ENCODE data around the gene THAP4. TPM values are rescaled to one million over a fixed set of nuclear protein-coding genes. Genes with fewer than 3 reads are reported as not detected.

Gene THAP4
- total RNA-seq, 1 donor from 2014 or later, result 46.0 TPM

DNA sequence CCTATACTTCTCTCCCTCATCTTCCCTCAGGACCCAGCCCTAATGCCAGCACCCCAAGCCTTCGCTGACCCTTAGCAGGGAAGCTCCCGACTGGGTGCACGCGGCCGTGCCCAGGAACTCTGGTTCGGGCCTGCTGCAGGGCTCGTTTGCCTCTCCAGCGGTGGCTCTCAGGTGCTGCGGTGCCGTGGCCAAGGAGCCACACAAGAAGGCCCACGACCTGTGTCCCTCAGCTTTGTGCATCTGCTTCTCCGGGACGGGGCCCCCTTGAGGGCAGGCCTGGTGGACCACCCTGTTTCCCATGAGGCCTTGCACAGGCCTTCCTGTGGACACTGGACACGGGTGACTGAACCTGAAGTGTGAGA lies 60.7 kb downstream of the THAP4 start:
- Histone ChIP-seq H4K20me1 (ENCODE audit: insufficient read depth, low read length) (peaks cover 37% of the 10 kb centered on the region), H2AFZ (ENCODE audit: low read depth, low read length) (no peak overlapping the region), H3K27ac (ENCODE audit: low read depth, low read length) (no peak overlapping the region), H3K9ac (ENCODE audit: low read length) (no peak overlapping the region), H3K4me2 (ENCODE audit: low read length) (no peak overlapping the region), H3K36me3 (ENCODE audit: insufficient read depth, low read length) (peaks cover 5% of the 10 kb centered on the region), H3K9me3 (ENCODE audit: insufficient read depth, low read depth, low read length) (no peaks in the 10 kb centered on the region), H3K4me1 (ENCODE audit: insufficient read depth, low read length) (no peaks in the 10 kb centered on the region), H3K79me2 (ENCODE audit: insufficient read depth, low read length) (no peaks in the 10 kb centered on the region), H3K27me3 (ENCODE audit: insufficient read depth, low read length) (no peaks in the 10 kb centered on the region), H3K4me3 (ENCODE audit: insufficient read depth, low read depth, low read length) (no peak overlapping the region)
- Mint-ChIP-seq H3K27me3 (ENCODE audit: low read depth, unreplicated experiment) (no peaks in the 10 kb centered on the region), H3K9me3 (ENCODE audit: unreplicated experiment) (peaks cover 7% of the 10 kb centered on the region), H3K36me3 (ENCODE audit: low read depth, unreplicated experiment) (peaks cover 28% of the 10 kb centered on the region), H3K27ac (ENCODE audit: unreplicated experiment) (no peak overlapping the region), H3K4me3 (ENCODE audit: unreplicated experiment) (no peak overlapping the region), H3K4me1 (ENCODE audit: low read depth, unreplicated experiment) (peaks cover 14% of the 10 kb centered on the region)
- DNase-seq (ENCODE audit: low read depth) (no peak), FAIRE-seq (no peak)
- TF ChIP-seq, protein P1, sequence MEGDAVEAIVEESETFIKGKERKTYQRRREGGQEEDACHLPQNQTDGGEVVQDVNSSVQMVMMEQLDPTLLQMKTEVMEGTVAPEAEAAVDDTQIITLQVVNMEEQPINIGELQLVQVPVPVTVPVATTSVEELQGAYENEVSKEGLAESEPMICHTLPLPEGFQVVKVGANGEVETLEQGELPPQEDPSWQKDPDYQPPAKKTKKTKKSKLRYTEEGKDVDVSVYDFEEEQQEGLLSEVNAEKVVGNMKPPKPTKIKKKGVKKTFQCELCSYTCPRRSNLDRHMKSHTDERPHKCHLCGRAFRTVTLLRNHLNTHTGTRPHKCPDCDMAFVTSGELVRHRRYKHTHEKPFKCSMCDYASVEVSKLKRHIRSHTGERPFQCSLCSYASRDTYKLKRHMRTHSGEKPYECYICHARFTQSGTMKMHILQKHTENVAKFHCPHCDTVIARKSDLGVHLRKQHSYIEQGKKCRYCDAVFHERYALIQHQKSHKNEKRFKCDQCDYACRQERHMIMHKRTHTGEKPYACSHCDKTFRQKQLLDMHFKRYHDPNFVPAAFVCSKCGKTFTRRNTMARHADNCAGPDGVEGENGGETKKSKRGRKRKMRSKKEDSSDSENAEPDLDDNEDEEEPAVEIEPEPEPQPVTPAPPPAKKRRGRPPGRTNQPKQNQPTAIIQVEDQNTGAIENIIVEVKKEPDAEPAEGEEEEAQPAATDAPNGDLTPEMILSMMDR (IDR thresholded peaks at IDR 0.05; ENCODE audit: insufficient read depth, low read depth, low read length), result no peak
- no peak for TF ChIP-seq EZH2 (IDR thresholded peaks at IDR 0.05; ENCODE audit: insufficient read depth, low read length)

DNA sequence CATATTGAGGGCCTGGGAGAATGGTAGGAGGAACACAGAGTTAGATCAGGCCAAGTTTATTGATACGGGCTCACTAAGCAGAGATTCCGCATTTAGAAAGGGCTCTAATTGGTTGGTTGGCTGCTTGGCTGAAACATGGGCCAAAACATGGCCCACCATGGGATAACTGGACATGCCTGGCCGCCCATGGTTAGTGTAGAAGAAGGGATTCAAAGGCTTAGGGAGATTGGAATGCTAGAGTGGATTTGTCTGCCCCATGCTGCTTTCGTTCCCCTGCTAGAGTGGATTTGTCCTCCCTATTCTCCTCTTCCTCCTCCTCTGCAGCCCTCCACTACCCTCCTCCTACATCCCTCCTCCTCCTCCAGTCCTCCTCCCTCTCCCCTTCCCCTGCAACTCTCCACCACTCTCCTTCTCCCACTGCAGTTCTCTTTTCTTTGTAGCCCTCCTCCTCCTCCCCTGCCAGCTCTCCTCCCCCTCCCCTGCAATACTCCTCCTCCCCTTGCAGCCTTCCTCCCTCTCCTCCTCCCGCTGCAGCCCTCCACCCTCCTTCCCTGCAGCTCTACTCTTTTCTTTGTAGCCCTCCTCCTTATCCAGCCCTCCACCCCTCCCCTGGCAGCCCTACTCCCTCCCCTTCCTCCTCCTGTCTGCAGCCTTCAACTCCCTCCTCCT lies 61.2 kb downstream of the THAP4 start:
- Mint-ChIP-seq H3K4me3 (ENCODE audit: unreplicated experiment) (no peak overlapping the region), H3K4me1 (ENCODE audit: low read depth, unreplicated experiment) (peaks cover 15% of the 10 kb centered on the region), H3K9me3 (ENCODE audit: unreplicated experiment) (peaks cover 7% of the 10 kb centered on the region), H3K27ac (ENCODE audit: unreplicated experiment) (peak overlapping the region; percentile 69), H3K36me3 (ENCODE audit: low read depth, unreplicated experiment) (peaks cover 28% of the 10 kb centered on the region), H3K27me3 (ENCODE audit: low read depth, unreplicated experiment) (no peaks in the 10 kb centered on the region)
- Histone ChIP-seq H3K4me1 (ENCODE audit: insufficient read depth, low read length) (no peaks in the 10 kb centered on the region), H3K9ac (ENCODE audit: low read length) (no peak overlapping the region), H2AFZ (ENCODE audit: low read depth, low read length) (no peak overlapping the region), H3K36me3 (ENCODE audit: insufficient read depth, low read length) (peaks cover 5% of the 10 kb centered on the region), H3K4me3 (ENCODE audit: insufficient read depth, low read depth, low read length) (no peak overlapping the region), H4K20me1 (ENCODE audit: insufficient read depth, low read length) (peaks cover 39% of the 10 kb centered on the region), H3K27me3 (ENCODE audit: insufficient read depth, low read length) (no peaks in the 10 kb centered on the region), H3K9me3 (ENCODE audit: insufficient read depth, low read depth, low read length) (no peaks in the 10 kb centered on the region), H3K4me2 (ENCODE audit: low read length) (no peak overlapping the region), H3K79me2 (ENCODE audit: insufficient read depth, low read length) (no peaks in the 10 kb centered on the region), H3K27ac (ENCODE audit: low read depth, low read length) (no peak overlapping the region)
- no peak for TF ChIP-seq EZH2 (IDR thresholded peaks at IDR 0.05; ENCODE audit: insufficient read depth, low read length)
- TF ChIP-seq, protein P1 (IDR thresholded peaks at IDR 0.05; ENCODE audit: insufficient read depth, low read depth, low read length), result no peak
- no peak for FAIRE-seq
- no peak for DNase-seq (ENCODE audit: low read depth)

DNA sequence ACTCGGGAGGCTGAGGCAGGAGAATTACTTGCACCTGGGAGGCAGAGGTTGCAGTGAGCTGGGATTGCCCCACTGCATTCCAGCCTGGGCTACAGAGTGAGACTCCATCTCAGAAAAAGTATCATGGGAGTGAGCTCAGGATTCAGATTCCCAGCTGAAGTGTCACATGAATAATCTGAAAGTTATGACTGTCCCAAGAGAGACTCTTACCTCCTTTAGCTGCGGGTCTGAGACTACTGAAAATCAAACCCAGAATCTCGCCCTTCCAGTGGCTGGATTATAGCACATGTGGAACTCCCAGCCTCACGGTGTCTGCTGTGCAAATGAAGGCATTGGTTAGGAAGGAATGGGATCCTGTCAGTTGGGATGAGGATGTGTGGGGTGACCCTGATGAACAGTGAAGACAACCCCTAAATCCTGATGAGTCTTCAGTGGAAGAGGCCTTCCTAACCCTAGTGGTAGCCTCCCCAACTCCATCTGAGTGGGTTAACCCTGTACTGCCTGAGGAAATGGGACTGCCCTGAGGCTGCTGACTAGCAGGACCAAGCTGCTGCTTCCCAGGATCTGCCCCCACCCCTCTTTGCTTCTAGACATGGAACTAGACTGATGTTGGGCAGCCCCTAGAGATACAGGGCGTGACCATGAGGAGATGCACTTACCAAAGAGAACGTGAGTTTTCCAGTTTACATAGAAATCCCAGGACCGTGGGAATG lies 61.9 kb downstream of the THAP4 start:
- no peak for DNase-seq (ENCODE audit: low read depth)
- H3K4me2 ChIP-seq (ENCODE audit: low read length), result no peak overlapping the region
- no peak for FAIRE-seq
- peaks cover 25% of the 10 kb centered on the region for H3K36me3 Mint-ChIP-seq (ENCODE audit: low read depth, unreplicated experiment)
- H3K27me3 Mint-ChIP-seq (ENCODE audit: low read depth, unreplicated experiment), result no peaks in the 10 kb centered on the region
- H3K9me3 Mint-ChIP-seq (ENCODE audit: unreplicated experiment), result peaks cover 4% of the 10 kb centered on the region
- no peak overlapping the region for H3K4me3 Mint-ChIP-seq (ENCODE audit: unreplicated experiment)
- no peak overlapping the region for H3K4me3 ChIP-seq (ENCODE audit: insufficient read depth, low read depth, low read length)
- peaks cover 40% of the 10 kb centered on the region for H4K20me1 ChIP-seq (ENCODE audit: insufficient read depth, low read length)
- TF ChIP-seq, protein P1 (IDR thresholded peaks at IDR 0.05; ENCODE audit: insufficient read depth, low read depth, low read length), result no peak
- no peak for TF ChIP-seq EZH2 (IDR thresholded peaks at IDR 0.05; ENCODE audit: insufficient read depth, low read length)
- H3K27me3 ChIP-seq (ENCODE audit: insufficient read depth, low read length), result no peaks in the 10 kb centered on the region
- H3K79me2 ChIP-seq (ENCODE audit: insufficient read depth, low read length), result peaks cover under 1% of the 10 kb centered on the region
- peaks cover 15% of the 10 kb centered on the region for H3K4me1 Mint-ChIP-seq (ENCODE audit: low read depth, unreplicated experiment)
- H3K9me3 ChIP-seq (ENCODE audit: insufficient read depth, low read depth, low read length), result no peaks in the 10 kb centered on the region
- H2AFZ ChIP-seq (ENCODE audit: low read depth, low read length), result no peak overlapping the region
- H3K27ac Mint-ChIP-seq (ENCODE audit: unreplicated experiment), result peak overlapping the region; percentile 69
- H3K36me3 ChIP-seq (ENCODE audit: insufficient read depth, low read length), result peaks cover 5% of the 10 kb centered on the region
- no peak overlapping the region for H3K27ac ChIP-seq (ENCODE audit: low read depth, low read length)
- H3K9ac ChIP-seq (ENCODE audit: low read length), result no peak overlapping the region
- no peaks in the 10 kb centered on the region for H3K4me1 ChIP-seq (ENCODE audit: insufficient read depth, low read length)
